OCI-LY7 (cell line): ENCODE results near the gene CABLES1. TPM values are rescaled to one million over a fixed set of nuclear protein-coding genes. Genes with fewer than 3 reads are reported as not detected.

Source experiments
- BruUV-seq: library from RNA; stranded (reverse); fragments of 400-500 nt; replicated peaks from 2 replicates; lab custom pipeline; 2021; lab: Mats Ljungman, UMichigan
- CTCF ChIA-PET: fragments of 300-600 bp; sonication (Branson Sonifier 250); formaldehyde crosslinking; loops from one replicate; lab custom pipeline; 2022; ENCODE audit warnings: antibody characterized with exemption; ENCODE audit not compliant: unreplicated experiment; lab: Charles Lee
- POLR2A ChIA-PET: fragments of 300-600 bp; sonication (Branson Sonifier 250); formaldehyde crosslinking; loops from one replicate; lab custom pipeline; 2022; ENCODE audit warnings: antibody characterized with exemption; lab: Charles Lee
- DNase-seq: peaks from one replicate; pipeline ENCODE4 v3.0.0-alpha.2; 2015; ENCODE audit warnings: low spot score
- H2AFZ ChIP-seq: fragments of 200-600 bp; sonication (generic), shearing (Covaris generic); 2 replicates; pipeline ENCODE4 v1.6.1; 2014; ENCODE audit warnings: mild to moderate bottlenecking, antibody characterized with exemption, low read length, moderate library complexity
- H3K27ac ChIP-seq: fragments of 200-600 bp; sonication (generic); 2 replicates; pipeline ENCODE4 v1.5.1; 2014; ENCODE audit warnings: mixed run types, low read depth, mild to moderate bottlenecking, moderate library complexity, low read length, inconsistent platforms; ENCODE audit not compliant: poor library complexity, severe bottlenecking
- H3K36me3 ChIP-seq: fragments of 200-600 bp; sonication (generic); 2 replicates; pipeline ENCODE4 v1.6.1; 2014; ENCODE audit warnings: mild to moderate bottlenecking, antibody characterized with exemption, low read length, moderate library complexity, mixed read lengths; ENCODE audit not compliant: insufficient read depth
- H3K4me1 ChIP-seq: fragments of 200-600 bp; sonication (generic); 2 replicates; pipeline ENCODE4 v1.5.1; 2014; ENCODE audit warnings: mild to moderate bottlenecking, low read length; ENCODE audit not compliant: insufficient read depth, poor library complexity, severe bottlenecking
- H3K4me2 ChIP-seq: fragments of 200-600 bp; sonication (generic); 2 replicates; pipeline ENCODE4 v1.6.1; 2014; ENCODE audit warnings: mild to moderate bottlenecking, low read length
- H3K4me3 ChIP-seq: fragments of 200-600 bp; sonication (generic); 2 replicates; pipeline ENCODE4 v1.5.1; 2014; ENCODE audit warnings: mild to moderate bottlenecking, low read depth, low read length; ENCODE audit not compliant: poor library complexity, severe bottlenecking
- H3K79me2 ChIP-seq: fragments of 200-600 bp; sonication (generic); 2 replicates; pipeline ENCODE4 v1.6.1; 2016; ENCODE audit warnings: low read depth, mild to moderate bottlenecking, low read length, moderate library complexity, mixed read lengths; ENCODE audit not compliant: insufficient read depth
- H3K9me2 ChIP-seq: fragments of 200-600 bp; sonication (generic); 2 replicates; pipeline ENCODE4 v1.6.1; 2016; ENCODE audit warnings: mild to moderate bottlenecking, low read length, mixed read lengths; ENCODE audit not compliant: insufficient read depth
- H3K9me3 ChIP-seq: fragments of 200-600 bp; sonication (generic); 2 replicates; pipeline ENCODE4 v1.6.1; 2014; ENCODE audit warnings: mild to moderate bottlenecking, mixed run types, low read length, mixed read lengths
- H4K20me1 ChIP-seq: fragments of 200-600 bp; sonication (generic); 2 replicates; pipeline ENCODE4 v1.6.1; 2014; ENCODE audit warnings: mild to moderate bottlenecking, antibody characterized with exemption, low read length, moderate library complexity, mixed read lengths; ENCODE audit not compliant: insufficient read depth
- EZH2phosphoT487 ChIP-seq: fragments of 200-600 bp; sonication (generic); IDR thresholded peaks from 2 replicates; pipeline ENCODE4 v1.6.1; 2018; ENCODE audit warnings: low read depth, borderline replicate concordance, mild to moderate bottlenecking, mixed run types, antibody characterized with exemption, low read length, moderate library complexity, mixed read lengths
- intact Hi-C: fragments of 100-400 bp; cut with micrococcal nuclease; formaldehyde crosslinking; loops from one replicate; pipeline ENCODE4 v1.10.0; 2022; ENCODE audit not compliant: unreplicated experiment
- total RNA-seq, 2 experiments: library from RNA; depleted of rRNA in 1 of 2; stranded (reverse); fragments of >200 nt in 1 of 2; shearing (Covaris generic) in 1 of 2; gene quantifications; 2 replicates each; pipeline ENCODE4 v1.2.3, GENCODE V29; 2014 to 2022
- TF ChIP-seq, protein P1 (sequence below): fragments of 200-600 bp; sonication (generic); conservative IDR thresholded peaks from 2 replicates; pipeline ENCODE4 v1.5.1; 2014; ENCODE audit warnings: mild to moderate bottlenecking, antibody characterized with exemption, low read length, moderate library complexity, mixed read lengths

CABLES1 gene
- total RNA-seq, 2 experiments from 2014 or later: 20.6 to 28.7 TPM

DNA sequence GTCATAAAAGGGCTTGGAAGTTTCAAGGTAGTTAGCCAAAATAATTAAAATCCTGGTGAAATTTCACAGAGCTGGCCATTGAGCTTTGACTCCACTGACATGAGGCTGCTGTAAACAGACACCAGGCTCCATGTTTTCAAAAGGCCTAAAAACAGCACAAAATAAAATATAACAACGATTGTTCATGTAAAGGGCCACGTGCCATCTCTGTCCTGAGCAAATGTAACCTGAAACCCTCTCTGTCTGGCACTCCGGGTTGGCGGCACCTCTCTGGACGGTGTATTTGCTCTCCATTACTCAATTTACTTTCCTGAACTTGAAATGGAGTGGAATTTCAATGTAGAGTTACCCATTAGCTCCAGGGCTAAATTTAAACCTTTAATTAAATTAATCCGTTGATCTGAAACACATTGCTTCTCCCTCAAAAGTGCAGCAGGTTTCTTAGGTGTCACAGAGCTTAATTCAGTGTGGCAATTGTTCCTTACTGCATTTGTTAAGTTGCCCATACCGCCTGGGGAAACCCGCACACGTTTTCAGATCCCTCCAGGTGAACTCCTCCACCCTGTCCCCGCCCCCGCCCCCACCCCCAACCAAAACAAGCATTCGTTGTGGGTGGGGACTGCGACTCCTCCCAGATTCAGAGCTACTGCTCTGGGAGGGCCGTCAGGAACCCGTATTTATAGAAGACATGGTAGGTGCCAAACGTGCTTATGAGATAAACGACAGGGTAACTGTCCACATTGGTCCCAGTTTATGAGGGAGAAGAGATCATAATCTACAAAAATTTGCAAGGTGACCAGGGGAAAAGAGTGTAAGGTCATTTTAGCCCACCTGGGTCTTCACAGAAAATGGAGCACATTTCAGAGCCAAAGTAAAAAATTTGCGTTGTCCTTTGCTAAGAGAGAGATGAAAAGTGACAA, 1.2 kb upstream of the CABLES1 start:
- BruUV-seq: TSS peak; percentile 92
- Histone ChIP-seq H3K27ac (peak overlapping the region; percentile 94), H3K79me2 (peaks cover 33% of the 10 kb centered on the region; the same call in 1 of the 2 replicates), H2AFZ (peak overlapping the region; percentile 88), H4K20me1 (no peaks in the 10 kb centered on the region), H3K4me2 (peak overlapping the region; percentile 99), H3K4me1 (peaks cover 74% of the 10 kb centered on the region), H3K36me3 (0 out of 2 replicates have a peak, but pooled peaks cover 6% of the 10 kb centered on the region), H3K4me3 (peak overlapping the region; percentile 76), H3K9me3 (no peaks in the 10 kb centered on the region), H3K9me2 (no peaks in the 10 kb centered on the region)
- ChIA-PET CTCF (interaction anchor here (0.6 to 1.2 kb wide), 5 partner anchors 79 to 224 kb away, joined by 3 to 7 read pairs (median 5); no protein-coding TSS in a partner anchor), POLR2A (interaction anchor here (0.6 to 3.8 kb wide), 24 partner anchors 33 to 445 kb away, joined by 3 to 36 read pairs (median 4); partner anchors contain the start of gene RBBP8)
- intact Hi-C loops: loop anchor here (1.0 to 5.0 kb wide), 6 partner anchors 62 to 369 kb away; partner anchors contain the start of genes RBBP8 and RMC1
- peak; percentile 95 for DNase-seq
- TF ChIP-seq EZH2phosphoT487: no peak
- TF ChIP-seq, protein P1, sequence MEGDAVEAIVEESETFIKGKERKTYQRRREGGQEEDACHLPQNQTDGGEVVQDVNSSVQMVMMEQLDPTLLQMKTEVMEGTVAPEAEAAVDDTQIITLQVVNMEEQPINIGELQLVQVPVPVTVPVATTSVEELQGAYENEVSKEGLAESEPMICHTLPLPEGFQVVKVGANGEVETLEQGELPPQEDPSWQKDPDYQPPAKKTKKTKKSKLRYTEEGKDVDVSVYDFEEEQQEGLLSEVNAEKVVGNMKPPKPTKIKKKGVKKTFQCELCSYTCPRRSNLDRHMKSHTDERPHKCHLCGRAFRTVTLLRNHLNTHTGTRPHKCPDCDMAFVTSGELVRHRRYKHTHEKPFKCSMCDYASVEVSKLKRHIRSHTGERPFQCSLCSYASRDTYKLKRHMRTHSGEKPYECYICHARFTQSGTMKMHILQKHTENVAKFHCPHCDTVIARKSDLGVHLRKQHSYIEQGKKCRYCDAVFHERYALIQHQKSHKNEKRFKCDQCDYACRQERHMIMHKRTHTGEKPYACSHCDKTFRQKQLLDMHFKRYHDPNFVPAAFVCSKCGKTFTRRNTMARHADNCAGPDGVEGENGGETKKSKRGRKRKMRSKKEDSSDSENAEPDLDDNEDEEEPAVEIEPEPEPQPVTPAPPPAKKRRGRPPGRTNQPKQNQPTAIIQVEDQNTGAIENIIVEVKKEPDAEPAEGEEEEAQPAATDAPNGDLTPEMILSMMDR: no peak

GRCh38 chr18:23135550-23136325, 453 bp downstream of the CABLES1 start:
- ChIA-PET CTCF (no interaction called here), POLR2A (interaction anchor here (2.5 to 3.8 kb wide), 3 partner anchors 89 to 363 kb away, joined by 6 to 36 read pairs (median 21); no protein-coding TSS in a partner anchor)
- BruUV-seq: no TSS peak
- H2AFZ ChIP-seq: peak overlapping the region; percentile 58
- intact Hi-C loops: loop anchor here (2.0 to 5.0 kb wide), 2 partner anchors 367 to 452 kb away; partner anchors contain the start of genes NPC1 and RMC1
- peak overlapping the region; percentile 94 for H3K27ac ChIP-seq
- H4K20me1 ChIP-seq: no peaks in the 10 kb centered on the region
- no peaks in the 10 kb centered on the region for H3K9me2 ChIP-seq
- peaks cover 16% of the 10 kb centered on the region for H3K36me3 ChIP-seq
- peaks cover 68% of the 10 kb centered on the region for H3K4me1 ChIP-seq
- peak overlapping the region; percentile 99 for H3K4me2 ChIP-seq
- no peak for TF ChIP-seq EZH2phosphoT487
- TF ChIP-seq, protein P1: no peak
- DNase-seq: peak; percentile 58
- H3K9me3 ChIP-seq: no peaks in the 10 kb centered on the region
- H3K4me3 ChIP-seq: peak overlapping the region; percentile 76
- H3K79me2 ChIP-seq: peaks cover 46% of the 10 kb centered on the region; the same call in 1 of the 2 replicates
